Measurements from ENCODE around the gene GRM4. TPM values are rescaled to one million over a fixed set of nuclear protein-coding genes. Genes with fewer than 3 reads are reported as not detected.

GRM4 gene
- total and polyA plus RNA-seq, 10 of the 15 experiments (the other 5 are each of a cell fraction or from before 2014, with no cell fraction given), result 0.01 to 0.31 (median 0.05) TPM; not detected in 2

DNA sequence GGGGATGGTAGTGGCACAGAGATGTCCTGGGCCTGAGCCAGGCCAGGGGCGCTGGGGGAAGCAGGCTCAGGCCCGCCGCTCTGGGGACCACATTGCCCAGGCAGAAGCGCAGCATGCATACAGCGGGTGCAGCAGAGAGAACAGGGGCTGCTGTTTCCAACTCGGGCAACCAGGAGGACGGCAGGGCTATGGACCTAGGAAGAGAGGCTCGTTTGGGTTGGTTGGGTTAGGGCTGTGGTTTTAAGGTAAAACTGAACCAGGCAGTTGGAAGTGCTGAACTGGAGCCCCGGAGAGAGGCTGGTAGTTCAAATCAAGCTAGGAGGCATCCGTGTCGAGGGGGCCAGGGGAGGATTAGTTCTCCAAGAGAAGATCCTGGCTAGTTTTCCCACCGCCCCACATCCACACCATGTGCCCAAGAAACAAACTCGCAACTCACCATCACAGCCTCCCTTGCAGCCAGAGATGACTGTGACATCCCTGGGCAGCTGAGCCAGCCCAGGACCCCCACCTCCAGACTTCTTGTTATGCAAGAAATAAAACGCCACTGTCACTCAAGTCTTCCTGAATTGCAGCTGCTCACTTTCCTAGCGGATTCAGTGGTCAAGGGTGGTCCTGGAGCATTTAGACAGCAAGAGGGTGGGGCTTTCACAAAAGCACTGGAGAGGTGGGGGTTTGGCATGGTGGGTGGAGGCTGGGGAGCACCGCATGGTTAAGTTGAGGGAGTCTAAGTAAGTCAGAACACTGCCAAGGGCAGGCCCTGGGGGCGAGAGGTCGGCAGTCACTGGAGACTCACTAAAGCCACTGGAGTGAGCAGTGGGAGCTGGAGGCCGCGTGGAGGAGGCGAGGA, 161.2 kb downstream of the GRM4 start:
- WGBS (ENCODE audit: insufficient coverage, insufficient replicate concordance, low lambda C conversion rate, missing lambda C conversion rate), result 23% methylated on average over 21 of the region's 21 CpGs
- ChIA-PET CTCF (no interaction called here), POLR2A (no interaction called here), RAD21 (ENCODE audit: unreplicated experiment) (no interaction called here), SMC1A (ENCODE audit: uncharacterized antibody, unreplicated experiment) (no interaction called here)
- intact Hi-C loops (cut with micrococcal nuclease; ENCODE audit: unreplicated experiment), result no loop called here
- Histone ChIP-seq H3K27me3 (replicated peaks in 1 of 2; ENCODE audit: control insufficient read depth in 2 of 2, insufficient read depth in 2 of 2, low read length in 1 of 2) (peaks cover 0 to 1% of the 10 kb centered on the region in 2 experiments; a peak in 2 of 4 replicates), H3K36me3 (ENCODE audit: control insufficient read depth in 2 of 2, insufficient read depth in 2 of 2, low read length in 1 of 2) (no peaks in the 10 kb centered on the region), H3K4me3 (no peak overlapping the region), H3K9me3 (replicated peaks; ENCODE audit: control insufficient read depth, insufficient read depth, low read length) (no peaks in the 10 kb centered on the region), H3K4me1 (ENCODE audit: control insufficient read depth, insufficient read depth, low read length) (no peaks in the 10 kb centered on the region), H3K9ac (ENCODE audit: control insufficient read depth, insufficient read depth, low read length) (no peak overlapping the region), H3K79me2 (ENCODE audit: control insufficient read depth, insufficient read depth, low read length) (no peaks in the 10 kb centered on the region), H2AFZ (ENCODE audit: control insufficient read depth, low read depth, low read length) (no peak overlapping the region), H4K20me1 (ENCODE audit: control insufficient read depth, insufficient read depth) (no peaks in the 10 kb centered on the region), H3K4me2 (ENCODE audit: control insufficient read depth, insufficient read depth) (no peak overlapping the region), H3K27ac (ENCODE audit: control insufficient read depth, insufficient read depth) (no peak overlapping the region)
- in situ Hi-C loops (cut with MboI), result no loop called here
- BruUV-seq (replicated peaks), result no TSS peak
- DNase-seq (ENCODE audit: low read depth, low spot score) (no peak), ATAC-seq (no peak), FAIRE-seq (no peak)
- TF ChIP-seq BMI1 (IDR thresholded peaks at IDR 0.05; ENCODE audit: borderline replicate concordance) (no peak), PML (IDR thresholded peaks at IDR 0.05; ENCODE audit: low read length) (no peak), PBX3 (IDR thresholded peaks at IDR 0.05; ENCODE audit: insufficient replicate concordance, low read depth, low read length) (no peak)

GRCh38 chr6:33983721-33984465, 162.0 kb downstream of the GRM4 start:
- Histone ChIP-seq H3K36me3 (ENCODE audit: control insufficient read depth in 2 of 2, insufficient read depth in 2 of 2, low read length in 1 of 2) (no peaks in the 10 kb centered on the region), H3K79me2 (ENCODE audit: control insufficient read depth, insufficient read depth, low read length) (no peaks in the 10 kb centered on the region), H3K4me1 (ENCODE audit: control insufficient read depth, insufficient read depth, low read length) (no peaks in the 10 kb centered on the region), H4K20me1 (ENCODE audit: control insufficient read depth, insufficient read depth) (no peaks in the 10 kb centered on the region), H3K4me3 (no peak overlapping the region), H2AFZ (ENCODE audit: control insufficient read depth, low read depth, low read length) (no peak overlapping the region), H3K9ac (ENCODE audit: control insufficient read depth, insufficient read depth, low read length) (no peak overlapping the region), H3K9me3 (replicated peaks; ENCODE audit: control insufficient read depth, insufficient read depth, low read length) (no peaks in the 10 kb centered on the region), H3K27ac (ENCODE audit: control insufficient read depth, insufficient read depth) (no peak overlapping the region), H3K4me2 (ENCODE audit: control insufficient read depth, insufficient read depth) (no peak overlapping the region), H3K27me3 (replicated peaks in 1 of 2; ENCODE audit: control insufficient read depth in 2 of 2, insufficient read depth in 2 of 2, low read length in 1 of 2) (peaks cover 0 to 1% of the 10 kb centered on the region in 2 experiments; a peak in 2 of 4 replicates)
- WGBS (ENCODE audit: insufficient coverage, insufficient replicate concordance, low lambda C conversion rate, missing lambda C conversion rate), result 19% methylated on average over 8 of the region's 8 CpGs
- CTCF ChIA-PET, result no interaction called here
- TF ChIP-seq NR2F1 (conservative IDR thresholded peaks at IDR 0.05), result no peak
- no peak for TF ChIP-seq NBN (IDR thresholded peaks at IDR 0.05)
- no peak for TF ChIP-seq HDAC2 (IDR thresholded peaks at IDR 0.05)
- TF ChIP-seq STAT1 (conservative IDR thresholded peaks at IDR 0.05), result no peak
- no peak for TF ChIP-seq IKZF1 (conservative IDR thresholded peaks at IDR 0.05)
- TF ChIP-seq POLR2AphosphoS5 (IDR thresholded peaks at IDR 0.05; ENCODE audit: low read length), result no peak
- no TSS peak for BruUV-seq (replicated peaks)
- POLR2A ChIA-PET, result interaction anchor here (0.5 kb wide), 1 partner anchor 119 kb away, joined by 6 read pairs; no protein-coding TSS in a partner anchor
- in situ Hi-C loops (cut with MboI), result no loop called here
- ATAC-seq, result no peak
- SMC1A ChIA-PET (ENCODE audit: uncharacterized antibody, unreplicated experiment), result no interaction called here
- FAIRE-seq, result no peak
- DNase-seq (ENCODE audit: low read depth, low spot score), result no peak
- intact Hi-C loops (cut with micrococcal nuclease; ENCODE audit: unreplicated experiment), result no loop called here
- RAD21 ChIA-PET (ENCODE audit: unreplicated experiment), result no interaction called here

Measured in GM12878 (cell line).